ENCODE measurements around the gene SLC9A3. TPM values are rescaled to one million over a fixed set of nuclear protein-coding genes. Genes with fewer than 3 reads are reported as not detected.

Gene SLC9A3
- total and polyA plus RNA-seq, 2 of the 13 experiments (the other 11 are each of a cell fraction or from before 2014, with no cell fraction given), result 1.5 to 1.8 TPM

- Histone ChIP-seq H3K9me3 (ENCODE audit: low read length) (no peaks in the 10 kb centered on the region), H2AFZ (ENCODE audit: low read length) (no peak overlapping the region), H3K9ac (ENCODE audit: insufficient read depth, low read depth, low read length) (no peak overlapping the region), H3K36me3 (replicated peaks in 1 of 2; ENCODE audit: control insufficient read depth in 1 of 2, insufficient read depth in 2 of 2, low read length in 2 of 2) (no peaks in the 10 kb centered on the region), H3K79me2 (ENCODE audit: insufficient read depth, low read length) (no peaks in the 10 kb centered on the region), H3K4me1 (ENCODE audit: insufficient read depth, low read length) (peaks cover 15% of the 10 kb centered on the region), H3K4me3 (replicated peaks in 1 of 3; ENCODE audit: insufficient read depth in 1 of 3, low read depth in 2 of 3, low read length in 3 of 3) (no peak overlapping the region), H4K20me1 (ENCODE audit: insufficient read depth, low read length) (no peaks in the 10 kb centered on the region), H3K4me2 (ENCODE audit: low read depth, low read length) (no peak overlapping the region), H3K27ac (ENCODE audit: extremely low read length, insufficient read depth, low read length) (no peak overlapping the region), H3K27me3 (ENCODE audit: control insufficient read depth in 1 of 2, insufficient read depth in 2 of 2, low read length in 2 of 2) (peaks cover 0 to 55% of the 10 kb centered on the region in 2 experiments; a peak in 2 of 5 replicates)
- 65% methylated on average over 6 of the region's 10 CpGs for WGBS (ENCODE audit: low lambda C conversion rate)
- no peak for TF ChIP-seq SIX4 (CRISPR knock-in tag; IDR thresholded peaks at IDR 0.05)
- TF ChIP-seq ZMAT5 (CRISPR knock-in tag; IDR thresholded peaks at IDR 0.05; ENCODE audit: borderline replicate concordance, low read depth), result no peak
- TF ChIP-seq U2AF2 (IDR thresholded peaks at IDR 0.05; ENCODE audit: low read depth, low read length), result no peak
- ATAC-seq, result no peak
- ChIA-PET POLR2A (no interaction called here), CTCF (ENCODE audit: low intra/inter-chr PET ratio, low total read pairs) (no interaction called here)
- DNase-seq (ENCODE audit: low spot score), result no peak
- BruUV-seq (replicated peaks), result no TSS peak
- in situ Hi-C loops (cut with HindIII; ENCODE audit: extremely low pct_ligation_motif_present, low pct_unique_long_range_greater_than_20kb) (no loop called here), intact Hi-C loops (cut with micrococcal nuclease; ENCODE audit: unreplicated experiment) (no loop called here)
- FAIRE-seq, result no peak
Measured at GRCh38 chr5:516338-516925, 7.8 kb downstream of the SLC9A3 start.

GRCh38 chr5:515273-515836, 8.9 kb downstream of the SLC9A3 start:
- DNase-seq (ENCODE audit: low spot score) (no peak), FAIRE-seq (no peak), ATAC-seq (peak; percentile 11)
- intact Hi-C loops (cut with micrococcal nuclease; ENCODE audit: unreplicated experiment), result no loop called here
- no peaks in the 10 kb centered on the region for H3K9me3 ChIP-seq (ENCODE audit: low read length)
- H3K4me1 ChIP-seq (ENCODE audit: insufficient read depth, low read length), result peaks cover 14% of the 10 kb centered on the region
- H3K27me3 ChIP-seq (ENCODE audit: control insufficient read depth in 1 of 2, insufficient read depth in 2 of 2, low read length in 2 of 2), result peaks cover 1 to 54% of the 10 kb centered on the region in 2 experiments; a peak in 3 of 5 replicates
- in situ Hi-C loops (cut with HindIII; ENCODE audit: extremely low pct_ligation_motif_present, low pct_unique_long_range_greater_than_20kb), result no loop called here
- peak overlapping the region; percentile 56 for H3K4me2 ChIP-seq (ENCODE audit: low read depth, low read length)
- H3K79me2 ChIP-seq (ENCODE audit: insufficient read depth, low read length), result no peaks in the 10 kb centered on the region
- no peak overlapping the region for H2AFZ ChIP-seq (ENCODE audit: low read length)
- ChIA-PET CTCF (ENCODE audit: low intra/inter-chr PET ratio, low total read pairs) (no interaction called here), POLR2A (no interaction called here)
- H3K36me3 ChIP-seq (replicated peaks in 1 of 2; ENCODE audit: control insufficient read depth in 1 of 2, insufficient read depth in 2 of 2, low read length in 2 of 2), result no peaks in the 10 kb centered on the region
- no peak overlapping the region for H3K27ac ChIP-seq (ENCODE audit: extremely low read length, insufficient read depth, low read length)
- 28% methylated on average over 7 of the region's 11 CpGs for WGBS (ENCODE audit: low lambda C conversion rate)
- H3K9ac ChIP-seq (ENCODE audit: insufficient read depth, low read depth, low read length), result no peak overlapping the region
- TF ChIP-seq ZNF138 (CRISPR knock-in tag; IDR thresholded peaks at IDR 0.05; ENCODE audit: low read depth), result no peak
- no peaks in the 10 kb centered on the region for H4K20me1 ChIP-seq (ENCODE audit: insufficient read depth, low read length)
- no TSS peak for BruUV-seq (replicated peaks)
- H3K4me3 ChIP-seq (replicated peaks in 1 of 3; ENCODE audit: insufficient read depth in 1 of 3, low read depth in 2 of 3, low read length in 3 of 3), result no peak overlapping the region; a peak in 1 of 6 replicates

Measured in HepG2 (cell line).